Inferior parietal cortex (tissue), 1 donor: Measurements from ENCODE around the gene HMMR.

Experiments used
- DNase-seq: peaks from one replicate; pipeline ENCODE4 v3.0.0-alpha.2; 2016; ENCODE audit errors: extremely low spot score

Gene HMMR

DNA sequence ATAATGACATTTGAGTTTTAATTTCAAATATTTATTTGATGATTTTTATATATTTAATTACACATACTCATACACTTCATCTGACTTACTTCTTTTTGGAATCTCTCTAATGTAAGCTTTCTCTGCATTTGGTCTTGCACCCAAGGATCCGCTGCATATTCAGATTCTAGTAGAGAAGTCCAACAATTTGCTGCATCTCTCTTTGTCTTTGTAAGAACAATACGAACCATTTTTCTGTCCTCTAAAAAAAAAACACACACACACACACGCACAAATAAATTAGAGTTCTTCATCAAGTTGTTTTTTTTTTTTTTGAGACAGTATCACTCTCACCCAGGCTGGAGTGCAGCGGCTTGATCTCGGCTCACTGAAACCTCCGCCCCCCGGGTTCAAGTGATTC, 3.6 kb upstream of the HMMR start:
- DNase-seq: no peak

GRCh38 chr5:163458778-163459385, 1.6 kb upstream of the HMMR start:
- DNase-seq: no peak

- DNase-seq: no peak
Observed at GRCh38 chr5:163459462-163459818, 992 bp upstream of the HMMR start.

- peak; percentile 97 for DNase-seq
Observed at GRCh38 chr5:163459819-163460561, 442 bp upstream of the HMMR start, which contains the start of gene NUDCD2. Gene NUDCD2 (minus strand): TSS chr5:163460102. CDS start chr5:163460050, 52 bp downstream.

- DNase-seq: no peak
Observed at GRCh38 chr5:163463063-163463435, 2.6 kb downstream of the HMMR start.

DNA sequence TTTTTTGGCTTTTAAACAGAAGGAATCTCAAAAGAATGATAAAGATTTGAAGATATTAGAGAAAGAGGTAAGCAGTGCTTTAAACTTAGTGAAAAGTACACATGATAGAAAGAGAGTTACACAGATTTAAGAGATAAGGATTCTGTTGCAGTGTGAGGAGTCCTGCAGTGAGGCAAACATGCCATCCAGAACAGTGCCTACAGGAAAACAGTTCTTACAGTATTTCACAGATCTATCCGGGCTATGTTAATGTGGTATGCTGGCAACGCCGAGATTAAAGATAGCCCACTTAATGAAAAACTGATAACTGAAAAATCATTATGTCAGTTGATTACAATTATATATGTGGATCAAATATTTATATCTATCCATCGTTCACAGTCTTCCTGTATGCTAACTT, 7.2 kb downstream of the HMMR start:
- DNase-seq: no peak

- no peak for DNase-seq
Observed at GRCh38 chr5:163473635-163474243, 13.3 kb downstream of the HMMR start.

GRCh38 chr5:163475411-163475810, 15.0 kb downstream of the HMMR start:
- DNase-seq: no peak

DNA sequence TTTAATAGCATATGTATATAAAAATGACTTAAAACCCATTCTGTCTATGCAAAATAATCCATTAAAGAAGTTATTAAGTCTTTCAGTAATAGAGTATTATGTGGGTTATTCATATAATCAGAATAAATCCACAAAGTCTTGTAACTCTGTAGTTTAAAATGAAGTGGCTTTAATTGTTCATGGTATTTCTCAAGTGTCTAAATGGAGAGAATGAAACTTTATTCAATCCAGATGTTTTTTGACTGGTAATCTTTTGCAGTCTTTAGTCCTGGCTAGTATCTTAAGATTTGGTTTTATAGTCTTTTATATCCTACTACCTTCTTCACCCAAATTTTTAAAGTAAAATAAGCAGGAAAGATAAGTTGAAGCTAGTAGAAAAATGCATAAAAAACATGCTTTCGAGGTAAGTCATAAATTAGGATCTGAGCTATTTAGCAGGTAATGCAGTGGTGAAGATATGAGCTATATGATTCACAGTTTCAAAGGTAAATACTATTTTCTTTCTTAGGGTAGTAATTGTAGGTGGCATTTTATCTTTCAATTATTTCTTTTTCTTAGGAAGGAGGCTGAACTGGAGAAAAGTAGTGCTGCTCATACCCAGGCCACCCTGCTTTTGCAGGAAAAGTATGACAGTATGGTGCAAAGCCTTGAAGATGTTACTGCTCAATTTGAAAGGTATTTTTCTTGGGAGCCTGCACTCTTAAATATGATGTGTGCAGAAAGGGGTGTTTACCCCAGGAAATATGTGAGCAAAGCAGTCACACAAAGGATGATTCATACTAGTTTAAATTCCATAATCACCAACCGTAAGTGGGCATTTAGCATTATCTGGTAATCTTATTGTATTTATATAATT, 17.9 kb downstream of the HMMR start:
- DNase-seq: no peak

- DNase-seq: no peak
Observed at GRCh38 chr5:163478982-163479271, 18.5 kb downstream of the HMMR start.

GRCh38 chr5:163489055-163489744, 28.8 kb downstream of the HMMR start:
- no peak for DNase-seq

DNA sequence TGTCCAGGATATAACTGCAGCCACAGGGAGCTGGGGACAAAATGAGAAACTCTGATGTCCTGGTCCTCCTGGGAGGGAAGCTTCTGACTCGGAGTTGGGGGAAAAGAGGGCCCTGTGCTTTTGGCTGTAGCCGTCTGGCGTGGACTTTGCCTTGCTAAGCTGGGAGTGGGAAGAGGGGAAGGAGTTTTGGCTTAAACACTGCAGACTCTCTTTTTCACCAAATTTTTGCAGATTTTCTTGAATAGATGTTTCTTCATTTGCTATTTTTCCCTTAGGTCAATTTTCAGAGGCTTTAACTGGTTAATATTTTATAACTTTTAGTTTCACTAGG, 29.3 kb downstream of the HMMR start:
- DNase-seq: no peak

- DNase-seq: no peak
Observed at GRCh38 chr5:163496286-163496685, 35.9 kb downstream of the HMMR start.

- no peak for DNase-seq
Observed at GRCh38 chr5:163497315-163497714, 36.9 kb downstream of the HMMR start.

GRCh38 chr5:163498886-163499285, 38.5 kb downstream of the HMMR start:
- DNase-seq: no peak

- DNase-seq: no peak
Observed at GRCh38 chr5:163502521-163502920, 42.1 kb downstream of the HMMR start.

DNA sequence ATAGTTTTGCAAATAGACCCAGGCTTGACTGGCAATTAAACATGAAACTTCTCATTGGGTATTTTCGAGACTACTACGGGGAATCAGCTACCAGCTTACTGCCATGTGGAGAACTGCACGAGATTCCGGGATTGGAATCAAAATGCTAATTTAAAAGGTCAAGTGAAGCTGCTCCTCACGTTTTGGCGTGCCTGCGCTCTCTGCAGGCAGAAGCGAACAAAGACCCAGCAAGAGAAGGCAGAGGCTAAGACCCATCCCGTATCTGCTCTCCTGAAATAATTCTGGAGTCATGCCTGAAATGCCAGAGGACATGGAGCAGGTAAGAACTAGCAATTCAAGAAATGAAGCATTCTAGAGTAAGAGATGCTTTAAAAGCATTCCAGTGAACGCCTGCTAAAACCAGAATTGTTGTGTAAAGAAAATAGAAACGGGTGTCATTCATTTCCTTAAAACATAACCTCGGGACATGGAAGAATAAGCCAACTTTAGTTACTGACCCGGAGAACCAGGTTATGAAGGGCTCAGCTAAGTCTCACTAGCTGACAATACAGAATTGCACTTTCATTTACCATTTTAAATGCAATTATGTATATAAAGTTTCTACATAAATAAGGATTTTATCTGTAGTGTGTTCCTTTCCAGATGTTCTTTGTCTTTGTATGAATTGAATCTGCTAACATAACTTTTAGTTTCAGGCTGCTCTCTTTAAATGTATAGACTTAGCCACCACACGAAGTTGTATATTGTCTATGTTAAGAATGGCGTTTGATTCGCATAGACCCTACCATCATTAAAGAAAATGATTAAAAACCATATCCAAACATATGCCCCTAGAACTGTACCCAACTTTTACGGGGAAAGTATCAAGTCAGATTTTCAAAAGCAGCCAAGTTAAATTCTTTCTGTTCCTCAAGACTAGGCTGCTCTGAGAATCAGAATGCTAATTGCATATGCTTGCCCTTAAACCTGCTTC, 43.0 kb downstream of the HMMR start:
- peak; percentile 73 for DNase-seq

- DNase-seq: peak; percentile 67
Observed at GRCh38 chr5:163504079-163504931, 43.9 kb downstream of the HMMR start.

- no peak for DNase-seq
Observed at GRCh38 chr5:163505049-163505367, 44.6 kb downstream of the HMMR start.
